Tibial nerve (tissue), 3 donors: ENCODE results near the gene CLIC5.

Experiments
- POLR2A ChIP-seq, 2 donors: fragments of 450-650 bp; IDR thresholded peaks; one replicate each; pipeline ENCODE4 v1.6.1; 2017; ENCODE audit warnings: antibody characterized with exemption in 2 of 2, mild to moderate bottlenecking in 2 of 2, moderate library complexity in 2 of 2
- TF ChIP-seq, protein P1 (sequence below), 5 experiments: fragments of 200-600 bp in 3 of 5; fragments of 450-650 bp in 2 of 5; sonication (generic) in 3 of 5; IDR thresholded peaks; one replicate each; pipeline ENCODE4 v1.5.1; 2016 to 2019; ENCODE audit warnings: antibody characterized with exemption in 5 of 5, mild to moderate bottlenecking in 3 of 5, moderate library complexity in 2 of 5

DNA sequence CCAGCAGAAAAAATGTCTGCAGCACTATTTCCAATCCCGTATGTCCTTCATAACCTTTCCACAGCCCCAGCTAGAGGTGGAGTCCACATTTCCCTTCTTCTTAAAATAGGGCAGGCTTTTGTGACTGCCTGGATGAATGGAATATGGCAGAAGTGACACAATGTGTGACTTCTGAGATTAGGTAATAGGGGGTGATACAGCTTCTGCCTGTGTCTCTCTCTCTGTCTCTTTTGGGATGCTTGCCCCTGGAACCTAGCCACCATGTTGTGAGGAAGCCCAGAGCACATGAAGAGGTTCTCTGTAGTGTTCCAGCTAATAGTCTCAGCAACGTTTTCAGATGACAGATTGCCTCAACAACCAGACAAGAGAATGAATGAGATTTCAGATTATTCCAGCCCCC, 51.4 kb downstream of the CLIC5 start:
- no peak for TF ChIP-seq POLR2A (IDR thresholded peaks at IDR 0.05)
- TF ChIP-seq, protein P1, sequence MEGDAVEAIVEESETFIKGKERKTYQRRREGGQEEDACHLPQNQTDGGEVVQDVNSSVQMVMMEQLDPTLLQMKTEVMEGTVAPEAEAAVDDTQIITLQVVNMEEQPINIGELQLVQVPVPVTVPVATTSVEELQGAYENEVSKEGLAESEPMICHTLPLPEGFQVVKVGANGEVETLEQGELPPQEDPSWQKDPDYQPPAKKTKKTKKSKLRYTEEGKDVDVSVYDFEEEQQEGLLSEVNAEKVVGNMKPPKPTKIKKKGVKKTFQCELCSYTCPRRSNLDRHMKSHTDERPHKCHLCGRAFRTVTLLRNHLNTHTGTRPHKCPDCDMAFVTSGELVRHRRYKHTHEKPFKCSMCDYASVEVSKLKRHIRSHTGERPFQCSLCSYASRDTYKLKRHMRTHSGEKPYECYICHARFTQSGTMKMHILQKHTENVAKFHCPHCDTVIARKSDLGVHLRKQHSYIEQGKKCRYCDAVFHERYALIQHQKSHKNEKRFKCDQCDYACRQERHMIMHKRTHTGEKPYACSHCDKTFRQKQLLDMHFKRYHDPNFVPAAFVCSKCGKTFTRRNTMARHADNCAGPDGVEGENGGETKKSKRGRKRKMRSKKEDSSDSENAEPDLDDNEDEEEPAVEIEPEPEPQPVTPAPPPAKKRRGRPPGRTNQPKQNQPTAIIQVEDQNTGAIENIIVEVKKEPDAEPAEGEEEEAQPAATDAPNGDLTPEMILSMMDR (IDR thresholded peaks at IDR 0.05) = no peak
